HG03280 (cell line): ENCODE data around the gene KIF6.

Experiments
- ATAC-seq: cut with Tn5 transposase; IDR thresholded peaks from one replicate; pipeline ENCODE4 v1.9.1; 2021; ENCODE audit warnings: mild to moderate bottlenecking, moderate library complexity; ENCODE audit not compliant: unreplicated experiment

The KIF6 gene

DNA sequence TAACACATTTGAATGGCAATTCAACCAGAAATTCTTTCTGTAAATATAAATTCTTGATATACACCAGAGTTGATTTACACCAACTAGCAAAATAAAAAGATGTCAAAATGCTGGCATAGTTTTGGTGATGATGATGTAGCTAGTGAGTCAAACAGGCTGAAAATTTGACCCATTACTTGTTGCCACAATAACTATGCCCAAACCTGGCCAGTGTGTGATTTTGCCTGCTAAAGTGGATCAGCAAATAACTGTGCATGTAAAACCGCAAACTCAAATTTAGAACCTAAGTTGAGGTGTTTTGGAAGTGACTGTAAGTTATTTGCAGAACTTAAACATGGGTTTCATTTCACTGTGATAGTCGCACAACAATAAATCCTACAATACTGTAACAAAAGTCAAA is 125.9 kb downstream of the KIF6 start:
- no peak for ATAC-seq

DNA sequence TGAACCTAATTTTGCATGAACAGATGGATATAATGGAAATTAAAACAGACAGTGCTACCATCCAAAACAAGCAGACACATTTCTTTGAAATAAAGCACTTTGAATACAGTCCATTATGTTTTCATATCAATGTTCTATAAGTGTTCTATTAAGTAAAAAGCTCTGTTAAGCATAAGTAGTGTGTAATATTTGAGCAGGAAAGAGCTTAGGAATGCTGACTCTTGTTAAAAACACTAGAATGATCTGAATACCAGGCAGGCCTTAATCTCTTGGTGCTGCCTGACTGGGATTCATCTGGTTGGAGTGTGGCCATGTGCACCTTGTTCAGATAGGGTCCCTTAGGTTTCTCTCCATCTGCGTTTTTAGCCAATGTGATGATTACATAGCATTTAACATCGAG is 130.9 kb downstream of the KIF6 start:
- ATAC-seq = no peak

DNA sequence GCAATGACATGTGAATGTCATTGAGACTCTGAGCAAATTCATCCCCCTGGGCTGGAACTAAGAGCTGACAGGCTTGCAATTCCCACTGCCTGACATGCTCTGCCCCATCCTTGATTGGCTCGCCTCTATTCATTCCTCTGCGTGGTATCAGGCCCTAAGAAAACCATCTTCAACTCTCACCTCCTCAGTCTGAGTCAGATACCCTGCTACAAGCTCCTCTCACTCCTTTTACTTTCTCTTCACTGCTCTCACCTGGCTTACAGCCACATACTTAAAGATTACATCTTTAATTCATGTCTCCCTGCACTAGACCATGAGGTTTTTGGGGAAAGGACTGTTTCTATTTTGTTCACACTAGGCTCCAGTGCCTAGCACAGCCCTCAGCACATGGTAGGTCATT is 131.6 kb downstream of the KIF6 start:
- no peak for ATAC-seq

DNA sequence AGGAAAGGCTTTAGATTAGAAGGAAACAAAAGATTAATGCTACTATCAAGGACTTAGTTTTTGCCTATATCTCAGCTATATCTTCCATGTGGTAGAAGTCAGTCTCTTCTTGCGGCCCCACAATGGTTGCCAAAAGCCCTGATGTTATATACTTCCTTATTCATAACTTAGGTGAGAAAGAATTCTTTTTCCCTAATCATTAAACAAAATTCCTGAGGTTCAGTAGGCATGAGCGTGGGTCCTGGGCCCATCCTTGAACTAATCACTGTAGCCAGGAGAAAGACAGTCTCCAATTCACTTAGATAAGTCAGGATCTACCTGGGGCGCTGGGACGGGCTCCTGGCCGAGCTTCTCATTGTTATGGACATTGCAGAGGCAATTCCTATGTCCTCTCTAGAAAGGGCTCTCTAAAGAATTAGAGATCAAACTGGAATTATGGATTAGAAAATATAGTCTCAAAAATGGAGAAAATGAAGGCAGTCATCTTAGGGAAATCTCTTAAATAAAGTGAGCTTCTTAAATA is 134.3 kb downstream of the KIF6 start:
- no peak for ATAC-seq

DNA sequence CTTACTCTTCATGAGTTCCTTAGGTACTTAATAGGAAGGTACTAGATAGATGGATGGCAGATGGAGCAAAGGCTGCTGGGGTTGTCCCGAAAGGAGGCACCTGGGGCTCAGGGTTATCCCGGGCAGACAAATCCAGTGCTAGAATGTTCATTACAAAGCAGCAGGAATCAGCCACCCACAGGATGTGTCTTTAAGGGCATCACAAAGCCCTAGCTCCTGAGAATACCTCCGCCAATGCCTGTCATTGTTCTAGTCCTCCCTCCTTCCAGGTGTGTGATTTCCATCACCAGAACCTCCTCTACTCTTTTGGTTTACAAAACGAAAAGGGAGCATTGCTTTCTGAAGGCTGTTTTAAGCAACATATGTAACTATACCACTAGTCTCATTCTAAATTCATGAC is 138.1 kb downstream of the KIF6 start:
- no peak for ATAC-seq

DNA sequence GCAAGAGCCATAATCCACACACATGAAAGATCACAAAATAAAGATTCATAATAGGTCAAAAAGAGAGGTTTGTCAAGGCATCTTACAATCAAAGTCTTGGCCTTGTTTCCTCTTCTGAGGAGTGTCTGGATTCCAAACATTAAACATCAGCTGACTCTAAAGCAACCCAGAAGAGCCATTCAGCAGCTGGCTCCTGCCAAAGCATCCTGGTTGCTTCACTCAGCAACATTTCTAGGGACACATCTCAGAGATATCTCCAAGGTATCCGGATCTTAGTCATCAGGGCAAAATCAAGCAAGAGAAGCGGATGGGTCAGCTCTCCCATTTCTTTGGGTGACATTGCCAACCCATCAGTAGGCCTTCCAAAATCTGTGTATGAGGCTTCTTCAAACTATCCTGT is 139.6 kb downstream of the KIF6 start:
- no peak for ATAC-seq

DNA sequence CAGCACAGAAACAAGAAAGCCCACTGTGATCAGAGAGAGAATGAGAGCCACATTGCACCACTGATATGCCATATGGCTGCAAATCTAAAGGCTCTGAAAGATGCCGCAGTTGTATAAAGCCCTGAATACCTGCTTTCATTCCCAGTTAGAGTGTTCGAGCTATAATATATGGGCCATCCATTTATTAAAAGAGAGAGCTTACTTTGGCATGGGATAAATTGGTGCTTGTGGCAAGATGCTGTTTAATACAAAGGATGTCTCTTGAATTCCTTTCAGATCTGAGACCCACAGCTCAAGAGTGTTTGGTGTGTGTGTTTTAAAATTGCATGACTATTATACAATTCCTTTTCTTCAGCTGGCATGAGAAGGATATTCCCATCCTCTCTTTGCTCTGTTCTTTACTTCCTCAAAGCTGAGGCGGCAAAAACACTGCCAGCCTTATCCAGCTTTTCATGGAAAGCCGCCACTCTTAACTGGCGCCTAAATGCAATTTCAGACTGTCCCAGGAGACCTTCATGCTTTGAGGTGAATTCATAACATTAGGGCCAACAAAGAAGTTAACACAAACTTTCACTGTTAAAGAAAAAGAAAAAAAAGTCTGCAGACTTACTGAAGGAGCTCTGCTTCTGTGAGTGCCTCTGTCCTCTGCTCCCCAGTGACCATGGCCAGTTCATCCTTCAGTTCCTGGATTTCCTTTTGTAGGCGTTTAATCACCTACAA is 147.6 kb downstream of the KIF6 start:
- no peak for ATAC-seq

DNA sequence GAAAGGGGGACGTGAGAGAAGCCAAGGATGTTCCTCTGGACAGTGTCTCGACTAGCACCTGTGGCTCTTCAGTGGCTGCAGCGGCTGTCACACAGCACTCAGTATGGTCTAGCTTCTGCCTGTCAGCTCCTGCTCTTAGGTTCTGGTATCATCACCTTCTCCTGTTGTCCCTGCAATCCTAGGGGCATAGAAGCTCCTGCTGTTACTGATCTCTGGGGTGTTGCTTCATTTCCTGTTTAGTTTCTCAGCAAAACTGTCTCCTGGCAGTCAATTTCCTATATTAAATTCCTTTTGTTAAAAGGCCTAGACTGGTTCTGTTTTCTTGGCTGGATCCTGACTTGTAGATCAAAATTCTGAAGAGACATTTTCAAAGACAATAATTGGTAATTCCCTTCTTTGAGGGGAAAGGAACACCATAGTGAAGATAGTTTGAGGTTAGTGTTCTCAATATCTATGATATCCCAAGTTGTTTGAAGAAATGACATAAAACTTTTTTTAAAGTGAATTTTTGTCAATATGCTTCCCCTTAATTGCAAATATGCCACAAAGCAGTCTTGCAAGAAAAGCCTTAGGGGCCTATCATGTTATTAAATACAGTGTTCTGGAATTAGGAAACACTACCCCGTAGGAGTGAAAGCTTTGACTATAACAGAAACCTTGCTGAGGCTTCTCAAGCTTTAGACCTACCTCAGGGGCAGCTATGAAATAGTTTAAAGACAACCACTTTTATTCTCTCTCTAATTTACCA is 148.5 kb downstream of the KIF6 start:
- ATAC-seq = no peak

DNA sequence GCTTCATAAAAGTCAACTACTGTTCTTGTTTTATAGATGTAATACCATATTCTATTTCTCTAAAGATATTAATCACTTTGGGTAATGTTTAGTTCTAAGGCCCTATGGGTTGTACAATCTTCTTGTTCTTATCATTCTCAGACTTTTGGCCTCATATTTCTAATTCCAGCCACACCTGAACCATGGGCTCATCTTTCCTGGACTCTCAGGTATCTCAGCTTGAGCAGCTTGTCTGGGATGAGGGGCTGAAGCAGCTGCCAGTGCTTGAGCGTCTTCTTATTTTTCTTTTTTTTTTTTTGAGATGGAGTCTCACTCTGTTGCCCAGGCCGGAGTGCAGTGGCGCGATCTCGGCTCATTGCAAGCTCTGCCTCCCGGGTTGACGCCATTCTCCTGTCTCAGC is 150.2 kb downstream of the KIF6 start:
- no peak for ATAC-seq

DNA sequence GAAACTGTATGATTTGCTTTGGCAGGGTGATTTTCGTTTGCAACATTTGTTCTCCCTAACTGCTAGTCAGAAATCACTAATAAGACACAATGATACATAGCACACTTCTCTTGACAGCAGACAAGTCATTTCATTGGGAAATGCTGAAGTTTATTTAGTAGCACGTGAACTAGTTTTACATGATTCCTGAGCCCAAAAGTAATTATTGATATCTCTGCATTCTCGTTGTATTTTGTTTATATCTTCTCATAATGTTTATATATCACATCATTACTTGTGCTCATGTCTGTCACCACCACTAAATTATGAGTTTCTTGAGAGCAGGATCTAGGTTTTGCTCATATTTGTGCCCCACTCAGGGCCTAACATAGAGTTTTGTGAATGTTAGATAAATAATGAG is 151.7 kb downstream of the KIF6 start:
- no peak for ATAC-seq

DNA sequence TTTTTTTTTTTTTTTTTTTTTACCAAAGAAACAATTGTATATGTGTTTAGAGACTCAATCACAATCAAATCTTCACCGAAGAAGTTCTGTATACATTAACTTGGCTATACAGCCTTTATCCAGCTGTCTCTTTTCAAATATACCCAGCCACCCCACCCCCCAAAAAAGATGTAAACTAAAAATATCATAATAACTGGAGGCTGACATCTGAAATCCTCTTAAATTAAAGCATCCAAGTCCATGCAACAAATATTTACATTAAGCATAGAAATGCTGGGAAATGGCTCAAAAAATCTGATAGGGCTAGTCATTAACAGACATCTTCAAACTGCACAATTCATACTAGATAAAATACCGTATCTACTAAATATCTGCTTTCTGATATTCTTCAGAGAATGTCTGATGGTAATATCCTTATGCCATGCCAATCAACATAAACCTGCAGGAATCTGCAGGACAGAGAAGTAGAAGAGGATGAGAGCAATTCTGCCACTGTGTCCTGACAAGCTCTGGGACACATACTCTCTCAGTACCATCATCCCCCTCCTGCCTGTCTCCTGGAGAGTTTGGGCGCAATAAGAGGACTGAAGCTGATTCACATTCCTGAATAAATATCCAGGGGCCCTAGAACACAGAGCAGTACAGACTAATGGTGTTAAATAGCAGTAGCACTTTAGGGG is 152.4 kb downstream of the KIF6 start:
- ATAC-seq = no peak

DNA sequence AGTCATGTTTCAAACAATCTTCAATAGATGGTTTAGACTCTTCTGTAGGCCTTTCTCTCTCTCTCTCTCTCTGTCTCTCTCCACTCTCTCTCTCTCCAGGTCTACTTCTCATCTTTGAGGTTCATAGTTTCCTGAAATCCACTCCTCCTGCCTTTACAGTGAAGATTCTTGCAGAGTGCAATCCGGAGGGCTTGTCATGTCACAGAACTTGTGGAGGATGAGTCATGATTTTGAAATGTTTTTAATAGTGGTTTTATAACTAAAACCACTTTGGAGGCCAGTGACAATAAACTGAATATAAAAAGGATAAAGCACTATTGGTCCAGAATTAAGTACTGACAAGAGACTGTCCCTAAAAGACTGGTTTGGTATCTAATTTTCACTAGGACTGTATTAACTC is 156.3 kb downstream of the KIF6 start:
- ATAC-seq = no peak

DNA sequence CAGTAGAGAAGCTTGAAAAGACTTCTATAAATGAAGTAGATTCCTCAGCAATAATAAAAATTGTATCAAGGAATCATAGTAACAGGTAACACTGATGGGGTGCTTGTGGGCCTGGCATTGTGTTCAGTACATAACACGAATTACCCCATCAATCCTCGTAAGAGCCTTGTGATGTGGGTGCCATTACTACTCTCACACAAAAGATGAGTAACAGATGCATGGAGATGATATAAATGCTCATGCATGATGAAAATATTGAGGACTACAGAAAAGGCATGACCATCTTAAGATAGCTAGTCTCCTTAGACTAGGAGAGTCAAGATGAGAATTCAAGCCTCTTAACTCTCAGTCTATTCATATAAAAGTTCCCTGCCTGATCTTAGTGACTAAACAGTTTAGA is 158.1 kb downstream of the KIF6 start:
- no peak for ATAC-seq

DNA sequence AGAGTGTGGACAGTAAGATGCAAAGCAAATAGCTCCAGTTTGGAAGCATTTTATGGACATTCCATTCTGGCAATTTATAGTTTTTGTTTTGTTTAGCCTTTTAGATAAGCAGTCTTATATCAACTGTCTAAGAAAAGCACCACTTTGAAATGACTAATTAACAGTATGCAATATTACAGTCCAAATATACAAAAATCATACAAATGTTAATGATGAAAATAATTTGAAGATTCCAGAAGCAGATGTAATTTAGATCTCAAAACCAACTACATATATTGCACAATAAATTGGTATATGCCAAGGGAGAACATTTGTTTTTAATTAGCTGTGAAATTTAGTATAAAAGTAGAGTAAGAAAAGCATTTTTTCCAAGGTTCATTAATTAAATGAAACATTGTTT is 158.8 kb downstream of the KIF6 start:
- no peak for ATAC-seq

DNA sequence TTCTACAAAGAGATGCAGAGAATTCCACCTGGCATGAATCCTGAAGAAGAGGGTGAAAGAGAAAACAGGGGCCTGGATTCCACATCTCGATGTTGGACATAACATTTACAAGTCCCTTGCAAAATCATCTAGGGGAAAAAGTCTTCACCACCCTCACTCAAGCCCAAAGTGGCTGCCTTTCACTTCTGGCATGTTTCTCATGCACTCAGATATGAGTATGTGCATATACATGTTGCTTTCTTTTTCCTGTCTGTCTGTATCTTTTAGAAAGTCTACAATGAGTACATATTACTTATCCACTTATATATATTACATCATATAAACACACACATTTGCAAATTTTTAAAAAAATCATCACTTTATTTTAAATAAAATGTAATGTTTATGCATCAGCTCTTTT is 159.3 kb downstream of the KIF6 start:
- ATAC-seq = no peak

DNA sequence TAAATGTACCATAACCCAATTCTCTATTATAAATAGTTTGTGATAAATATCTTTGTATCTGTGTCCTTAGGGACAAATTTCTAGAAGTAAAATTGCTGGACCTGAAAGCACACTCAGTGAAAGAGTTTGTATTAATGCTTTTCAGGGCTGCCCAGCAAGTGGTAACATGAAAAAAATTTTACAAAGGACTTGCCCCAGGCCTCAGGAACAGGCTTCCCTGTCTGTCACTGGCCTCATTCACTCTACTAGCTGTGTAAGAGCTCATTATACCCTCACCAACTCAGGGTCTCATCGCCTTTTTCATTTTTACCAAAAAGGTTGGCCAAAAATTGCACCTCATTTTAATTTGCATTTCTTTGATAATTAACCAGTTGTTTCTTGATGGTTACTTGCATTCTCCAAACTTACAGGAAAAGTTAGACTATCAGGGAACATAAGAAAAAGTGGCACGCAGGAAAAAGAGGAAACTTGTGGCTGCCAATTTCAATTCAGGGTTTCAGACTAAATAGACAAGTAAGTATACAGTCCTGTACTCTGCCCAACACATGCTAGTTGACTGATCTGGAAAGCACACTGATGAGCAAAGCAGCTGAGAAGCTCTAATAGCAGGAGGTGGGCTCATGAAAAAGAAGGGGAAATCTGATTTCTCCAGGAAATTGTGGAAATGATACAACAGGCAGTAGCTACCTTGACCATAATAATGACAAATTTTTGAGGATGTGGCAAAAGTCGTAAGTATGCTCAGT is 161.5 kb downstream of the KIF6 start:
- no peak for ATAC-seq

DNA sequence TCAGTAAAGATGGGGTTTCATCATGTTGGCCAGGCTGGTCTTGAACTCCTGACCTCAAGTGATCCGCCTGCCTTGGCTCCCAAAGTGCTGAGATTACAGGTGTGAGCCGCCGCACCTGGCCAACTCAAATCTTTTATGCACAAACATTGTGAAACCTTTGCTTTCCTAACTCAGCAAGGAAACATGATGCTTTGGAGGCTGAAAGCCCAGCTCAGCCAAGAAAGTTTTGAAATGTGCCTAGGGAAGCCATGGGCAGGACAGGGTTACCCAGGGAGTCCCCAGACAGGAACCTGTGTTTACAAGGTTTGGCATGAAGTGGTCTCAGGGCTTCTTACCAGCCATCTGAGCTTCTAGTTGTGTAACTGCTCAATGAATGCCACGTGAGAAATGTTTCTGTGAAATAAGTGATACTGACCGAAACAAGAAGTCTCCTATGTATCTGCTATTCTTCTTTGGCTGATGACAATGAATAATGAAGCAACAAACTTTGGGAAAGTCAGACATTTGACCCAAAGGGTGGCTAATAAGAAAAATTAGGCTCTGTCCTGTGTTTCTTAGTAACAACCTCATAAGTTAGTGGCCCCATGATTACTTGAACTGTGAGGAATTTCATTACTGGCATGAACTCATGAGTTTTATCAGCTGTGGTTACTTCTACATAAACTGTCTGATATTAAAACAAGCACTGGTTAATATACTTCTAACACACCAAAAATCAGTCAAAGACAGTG is 163.5 kb downstream of the KIF6 start:
- ATAC-seq = no peak

DNA sequence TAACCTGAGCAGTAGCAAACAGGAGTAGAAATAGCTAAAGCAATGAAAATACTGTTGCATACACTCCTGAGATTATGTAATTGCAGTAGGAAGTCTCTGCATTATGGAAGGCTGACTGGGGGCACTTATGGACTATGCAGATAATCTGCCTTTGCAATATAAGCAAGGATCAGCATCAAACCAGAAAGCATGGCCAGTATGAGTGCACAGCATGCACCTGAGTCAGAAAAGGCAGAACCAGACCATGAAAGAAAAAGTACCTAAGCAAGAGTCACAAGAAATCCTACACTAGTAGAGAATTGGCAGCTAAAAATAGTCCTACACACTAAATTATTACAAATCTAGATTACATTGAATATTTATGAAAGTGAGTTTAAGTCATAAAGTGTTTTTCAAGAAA is 164.3 kb downstream of the KIF6 start:
- ATAC-seq = no peak

DNA sequence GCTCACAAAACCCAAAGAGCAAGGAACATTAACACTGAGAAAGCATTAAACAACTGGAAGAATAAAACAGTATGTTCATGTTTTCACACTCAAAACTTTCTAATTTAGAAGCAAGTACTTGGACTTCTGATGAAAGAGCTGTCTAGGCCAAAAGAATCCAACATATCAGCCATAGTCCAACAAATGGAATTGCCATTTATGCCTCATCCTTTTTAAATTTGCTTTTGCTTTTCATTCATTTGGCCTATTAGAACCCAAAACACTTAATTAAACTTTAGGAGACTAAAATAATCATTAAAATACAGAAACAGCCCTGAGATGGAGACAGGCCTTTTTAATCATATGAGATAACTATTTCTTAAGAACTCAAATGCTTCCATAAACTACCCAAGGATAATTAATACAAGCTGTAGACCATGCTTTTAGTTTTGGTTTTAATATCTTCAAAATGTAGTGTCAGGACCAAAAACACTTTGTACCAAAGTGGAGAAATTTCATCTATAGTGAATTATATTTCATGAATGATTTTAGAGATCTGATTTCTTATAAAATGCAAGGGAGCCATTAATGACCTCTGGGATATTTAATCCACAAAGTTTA is 166.5 kb downstream of the KIF6 start:
- ATAC-seq = no peak

DNA sequence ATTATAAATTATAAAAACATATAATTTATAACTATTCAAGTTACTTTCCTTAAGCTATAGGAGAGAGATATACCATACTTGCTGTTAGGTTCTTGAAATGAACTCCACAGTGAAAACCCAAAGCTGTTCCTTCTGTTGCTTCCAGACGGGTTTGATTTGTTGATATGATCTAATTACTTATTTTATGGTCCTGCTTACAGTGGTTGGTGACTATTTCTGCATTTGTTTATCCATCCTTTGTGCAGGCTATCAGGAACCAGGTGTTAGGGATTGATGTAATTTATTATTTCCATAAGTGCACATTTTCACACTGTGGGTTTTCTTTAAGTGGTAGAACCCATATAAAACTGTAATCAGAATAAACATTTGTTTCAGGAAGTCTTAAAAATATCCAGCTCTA is 167.1 kb downstream of the KIF6 start:
- no peak for ATAC-seq
